K562 (cell line): ENCODE data around the gene CTSL. TPM values are rescaled to one million over a fixed set of nuclear protein-coding genes. Genes with fewer than 3 reads are reported as not detected.
A peak's percentile ranks its signal among the peaks of the same experiment; 100 is the strongest.

Experiments
- CBX1 ChIP-seq: sonication (generic); IDR thresholded peaks from 2 replicates; pipeline ENCODE4 v1.6.1; 2016; ENCODE audit warnings: antibody characterized with exemption, low read depth, mild to moderate bottlenecking
- CBX3 ChIP-seq, 2 experiments: IDR thresholded peaks; 1 replicate in 1 of 2; 2 replicates in 1 of 2; pipeline ENCODE4 v1.6.1; 2012; ENCODE audit warnings: inconsistent platforms in 2 of 2, low read length in 2 of 2, borderline replicate concordance in 1 of 2, control low read depth in 1 of 2
- CEBPB ChIP-seq: fragments of 450-650 bp; IDR thresholded peaks from 2 replicates; pipeline ENCODE4 v1.6.1; 2016; ENCODE audit warnings: missing genetic modification characterization, missing compliant biosample characterization
- DACH1 ChIP-seq: fragments of 450-650 bp; IDR thresholded peaks from 2 replicates; pipeline ENCODE4 v1.6.1; 2018; ENCODE audit not compliant: partially characterized antibody
- GABPA ChIP-seq: fragments of 200-800 bp; sonication (Bioruptor generic); conservative IDR thresholded peaks from 2 replicates; pipeline ENCODE4 v1.6.1; 2016; ENCODE audit warnings: low read depth, missing genetic modification characterization, missing compliant biosample characterization
- MTF1 ChIP-seq: fragments of 250-450 bp; sonication (Bioruptor Pico); IDR thresholded peaks from 2 replicates; pipeline ENCODE4 v1.9.0; 2021; ENCODE audit warnings: moderate library complexity, mild to moderate bottlenecking, inconsistent platforms, borderline replicate concordance
- MYC ChIP-seq, 2 experiments: fragments of 250-450 bp in 1 of 2; sonication (Bioruptor Pico) in 1 of 2; IDR thresholded peaks; 2 replicates each; pipeline versions ENCODE4 v1.5.1 to v1.6.1; 2012 to 2021; ENCODE audit warnings: low read depth in 2 of 2, borderline replicate concordance in 1 of 2, improper control_type of control experiment in 1 of 2, low read length in 1 of 2, mild to moderate bottlenecking in 1 of 2, moderate library complexity in 1 of 2
- NFE2 ChIP-seq: IDR thresholded peaks from 2 replicates; pipeline ENCODE4 v1.6.1; 2014; ENCODE audit warnings: antibody characterized with exemption, low read depth
- POLR2AphosphoS2 ChIP-seq: IDR thresholded peaks from 2 replicates; pipeline ENCODE4 v1.6.1; 2012; ENCODE audit warnings: low read length, improper control_type of control experiment
- PTTG1 ChIP-seq: fragments of 450-650 bp; IDR thresholded peaks from 2 replicates; pipeline ENCODE4 v1.6.1; 2016; ENCODE audit warnings: low read depth, mild to moderate bottlenecking, missing genetic modification characterization, missing compliant biosample characterization
- RFX7 ChIP-seq: fragments of 250-450 bp; sonication (Bioruptor Pico); IDR thresholded peaks from 2 replicates; pipeline ENCODE4 v1.5.1; 2021; ENCODE audit warnings: mild to moderate bottlenecking
- SUPT5H ChIP-seq: fragments of 450-650 bp; IDR thresholded peaks from 2 replicates; pipeline ENCODE4 v1.6.1; 2016
- TSC22D4 ChIP-seq: fragments of 450-650 bp; IDR thresholded peaks from 2 replicates; pipeline ENCODE4 v1.6.1; 2016; ENCODE audit warnings: missing genetic modification characterization, missing biosample characterization, control low read depth
- YY1 ChIP-seq, 3 experiments: IDR thresholded peaks; 2 replicates each; pipeline ENCODE4 v1.6.1; 2011; ENCODE audit warnings: low read length in 2 of 3, mild to moderate bottlenecking in 2 of 3, moderate library complexity in 2 of 3, borderline replicate concordance in 1 of 3, control low read depth in 1 of 3, low read depth in 1 of 3; ENCODE audit not compliant: insufficient read depth in 3 of 3, insufficient replicate concordance in 2 of 3, control insufficient read depth in 1 of 3, insufficient read length in 1 of 3; ENCODE audit errors: extremely low read depth in 1 of 3
- ZBTB1 ChIP-seq: sonication (generic); formaldehyde crosslinking; IDR thresholded peaks from 2 replicates; pipeline ENCODE4 v1.8.1; 2023; ENCODE audit warnings: missing genetic modification reagents, low read depth, mild to moderate bottlenecking, borderline replicate concordance
- ZFP1 ChIP-seq: fragments of 450-650 bp; formaldehyde crosslinking; IDR thresholded peaks from 2 replicates; pipeline ENCODE4 v1.4.0; 2020; ENCODE audit warnings: mild to moderate bottlenecking, mixed read lengths
- ZNF212 ChIP-seq: fragments of 450-650 bp; formaldehyde crosslinking; IDR thresholded peaks from 2 replicates; pipeline ENCODE4 v1.4.0; 2020; ENCODE audit warnings: mild to moderate bottlenecking
- ZNF583 ChIP-seq: fragments of 250-450 bp; sonication (Bioruptor Pico); IDR thresholded peaks from 2 replicates; pipeline ENCODE4 v1.4.0; 2020
- ZNF584 ChIP-seq: fragments of 200-800 bp; sonication (Bioruptor generic); IDR thresholded peaks from 2 replicates; pipeline ENCODE4 v1.6.1; 2016; ENCODE audit warnings: low read depth, mild to moderate bottlenecking, missing genetic modification characterization, missing compliant biosample characterization
- polyA plus RNA-seq, 8 experiments: library from polyadenylated mRNA; depleted of rRNA in 4 of 8; stranded (reverse) in 5 of 8; unstranded in 3 of 8; fragments of >200 nt; fragmentation: Nextera tagmentation in 2 of 8; fragmentation: Illumina TruSeq in 1 of 8; extraction: Ambion mirVana in 2 of 8; extraction: Trizol in 1 of 8; gene quantifications; 2 replicates each; pipeline versions ENCODE4 v1.2.1 to v1.2.3, GENCODE V29; 2011 to 2014; ENCODE audit warnings: inconsistent platforms in 1 of 8, missing spikeins in 1 of 8
- total RNA-seq, 7 experiments: library from RNA; depleted of rRNA in 6 of 7; stranded (reverse); fragments of >200 nt in 6 of 7; fragmentation: Illumina TruSeq in 2 of 7; extraction: Trizol in 2 of 7; gene quantifications; 2 replicates each; pipeline versions ENCODE4 v1.2.1 to v1.2.3, GENCODE V29; 2011 to 2021; ENCODE audit warnings: low replicate concordance in 1 of 7
- TF ChIP-seq, protein P1 (sequence below): fragments of 450-650 bp; IDR thresholded peaks from 2 replicates; pipeline ENCODE4 v1.6.1; 2017; ENCODE audit warnings: antibody characterized with exemption, mild to moderate bottlenecking
- TF ChIP-seq, protein P2 (sequence below): fragments of 450-650 bp; formaldehyde crosslinking; IDR thresholded peaks from 2 replicates; pipeline ENCODE4 v1.4.0; 2020; ENCODE audit warnings: mild to moderate bottlenecking, moderate library complexity
- TF ChIP-seq, protein P3 (sequence below): fragments of 450-650 bp; conservative IDR thresholded peaks from 2 replicates; pipeline ENCODE4 v1.6.1; 2016; ENCODE audit warnings: missing genetic modification characterization, low read depth, mild to moderate bottlenecking, control low read depth, missing compliant biosample characterization

The CTSL gene
- total and polyA plus RNA-seq, 9 of the 15 experiments (the other 6 are each of a cell fraction or from before 2014, with no cell fraction given) = 55.9 to 165 (median 93.7) TPM

DNA sequence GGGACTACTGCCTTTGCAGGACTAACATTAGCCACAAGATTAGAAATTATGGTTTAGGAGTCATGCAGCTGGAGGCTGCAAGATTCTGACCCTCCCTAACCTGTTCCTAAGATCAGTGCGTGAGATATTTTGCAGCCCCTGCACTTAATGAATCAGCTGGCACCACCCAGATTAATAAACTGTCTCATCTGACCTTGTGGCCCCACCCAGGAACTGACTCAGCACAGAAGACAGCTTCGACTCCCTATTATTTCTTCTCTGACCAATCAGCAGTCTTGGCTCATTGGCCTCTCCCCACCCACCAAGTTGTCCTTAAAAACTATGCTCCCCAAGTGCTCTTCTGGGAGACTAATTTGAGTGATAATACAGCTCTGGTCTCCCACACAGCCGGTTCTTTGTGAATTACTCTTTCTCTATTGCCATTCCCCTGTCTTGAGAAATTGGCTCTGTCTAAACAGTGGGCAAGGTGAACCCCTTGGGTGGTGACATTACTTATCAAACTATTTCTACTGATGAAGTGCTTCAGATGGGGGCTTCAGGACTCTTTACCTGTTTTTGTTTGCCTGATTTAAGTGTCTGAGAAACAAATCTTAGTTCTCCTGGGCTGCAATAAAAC, 17.0 kb downstream of the CTSL start (continued):
- TF ChIP-seq PTTG1 (tag) = no peak
- no peak for TF ChIP-seq MTF1 (CRISPR knock-in tag)
- TF ChIP-seq, protein P1, sequence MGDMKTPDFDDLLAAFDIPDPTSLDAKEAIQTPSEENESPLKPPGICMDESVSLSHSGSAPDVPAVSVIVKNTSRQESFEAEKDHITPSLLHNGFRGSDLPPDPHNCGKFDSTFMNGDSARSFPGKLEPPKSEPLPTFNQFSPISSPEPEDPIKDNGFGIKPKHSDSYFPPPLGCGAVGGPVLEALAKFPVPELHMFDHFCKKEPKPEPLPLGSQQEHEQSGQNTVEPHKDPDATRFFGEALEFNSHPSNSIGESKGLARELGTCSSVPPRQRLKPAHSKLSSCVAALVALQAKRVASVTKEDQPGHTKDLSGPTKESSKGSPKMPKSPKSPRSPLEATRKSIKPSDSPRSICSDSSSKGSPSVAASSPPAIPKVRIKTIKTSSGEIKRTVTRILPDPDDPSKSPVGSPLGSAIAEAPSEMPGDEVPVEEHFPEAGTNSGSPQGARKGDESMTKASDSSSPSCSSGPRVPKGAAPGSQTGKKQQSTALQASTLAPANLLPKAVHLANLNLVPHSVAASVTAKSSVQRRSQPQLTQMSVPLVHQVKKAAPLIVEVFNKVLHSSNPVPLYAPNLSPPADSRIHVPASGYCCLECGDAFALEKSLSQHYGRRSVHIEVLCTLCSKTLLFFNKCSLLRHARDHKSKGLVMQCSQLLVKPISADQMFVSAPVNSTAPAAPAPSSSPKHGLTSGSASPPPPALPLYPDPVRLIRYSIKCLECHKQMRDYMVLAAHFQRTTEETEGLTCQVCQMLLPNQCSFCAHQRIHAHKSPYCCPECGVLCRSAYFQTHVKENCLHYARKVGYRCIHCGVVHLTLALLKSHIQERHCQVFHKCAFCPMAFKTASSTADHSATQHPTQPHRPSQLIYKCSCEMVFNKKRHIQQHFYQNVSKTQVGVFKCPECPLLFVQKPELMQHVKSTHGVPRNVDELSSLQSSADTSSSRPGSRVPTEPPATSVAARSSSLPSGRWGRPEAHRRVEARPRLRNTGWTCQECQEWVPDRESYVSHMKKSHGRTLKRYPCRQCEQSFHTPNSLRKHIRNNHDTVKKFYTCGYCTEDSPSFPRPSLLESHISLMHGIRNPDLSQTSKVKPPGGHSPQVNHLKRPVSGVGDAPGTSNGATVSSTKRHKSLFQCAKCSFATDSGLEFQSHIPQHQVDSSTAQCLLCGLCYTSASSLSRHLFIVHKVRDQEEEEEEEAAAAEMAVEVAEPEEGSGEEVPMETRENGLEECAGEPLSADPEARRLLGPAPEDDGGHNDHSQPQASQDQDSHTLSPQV = no peak
- TF ChIP-seq, protein P2, sequence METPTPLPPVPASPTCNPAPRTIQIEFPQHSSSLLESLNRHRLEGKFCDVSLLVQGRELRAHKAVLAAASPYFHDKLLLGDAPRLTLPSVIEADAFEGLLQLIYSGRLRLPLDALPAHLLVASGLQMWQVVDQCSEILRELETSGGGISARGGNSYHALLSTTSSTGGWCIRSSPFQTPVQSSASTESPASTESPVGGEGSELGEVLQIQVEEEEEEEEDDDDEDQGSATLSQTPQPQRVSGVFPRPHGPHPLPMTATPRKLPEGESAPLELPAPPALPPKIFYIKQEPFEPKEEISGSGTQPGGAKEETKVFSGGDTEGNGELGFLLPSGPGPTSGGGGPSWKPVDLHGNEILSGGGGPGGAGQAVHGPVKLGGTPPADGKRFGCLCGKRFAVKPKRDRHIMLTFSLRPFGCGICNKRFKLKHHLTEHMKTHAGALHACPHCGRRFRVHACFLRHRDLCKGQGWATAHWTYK (CRISPR knock-in tag) = no peak
- TF ChIP-seq ZNF583 (CRISPR knock-in tag) = no peak
- TF ChIP-seq MYC (IDR thresholded peaks at IDR 0.05; ENCODE audit: low read depth, low read length) = no peak
- TF ChIP-seq MYC (CRISPR knock-in tag; IDR thresholded peaks at IDR 0.05; ENCODE audit: borderline replicate concordance, low read depth) = no peak
- TF ChIP-seq TSC22D4 = no peak
- TF ChIP-seq, protein P3, sequence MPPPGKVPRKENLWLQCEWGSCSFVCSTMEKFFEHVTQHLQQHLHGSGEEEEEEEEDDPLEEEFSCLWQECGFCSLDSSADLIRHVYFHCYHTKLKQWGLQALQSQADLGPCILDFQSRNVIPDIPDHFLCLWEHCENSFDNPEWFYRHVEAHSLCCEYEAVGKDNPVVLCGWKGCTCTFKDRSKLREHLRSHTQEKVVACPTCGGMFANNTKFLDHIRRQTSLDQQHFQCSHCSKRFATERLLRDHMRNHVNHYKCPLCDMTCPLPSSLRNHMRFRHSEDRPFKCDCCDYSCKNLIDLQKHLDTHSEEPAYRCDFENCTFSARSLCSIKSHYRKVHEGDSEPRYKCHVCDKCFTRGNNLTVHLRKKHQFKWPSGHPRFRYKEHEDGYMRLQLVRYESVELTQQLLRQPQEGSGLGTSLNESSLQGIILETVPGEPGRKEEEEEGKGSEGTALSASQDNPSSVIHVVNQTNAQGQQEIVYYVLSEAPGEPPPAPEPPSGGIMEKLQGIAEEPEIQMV (tag) = no peak
- no peak for TF ChIP-seq RFX7 (CRISPR knock-in tag)
- no peak for TF ChIP-seq GABPA (tag)
- TF ChIP-seq CBX1 = peak; percentile 21; the same call in 1 of the 2 replicates
- TF ChIP-seq ZBTB1 (CRISPR knock-in tag) = no peak
- peak; percentile 50 for TF ChIP-seq NFE2
- TF ChIP-seq SUPT5H = no peak
- TF ChIP-seq ZNF584 (CRISPR knock-in tag) = no peak
- no peak for TF ChIP-seq YY1 (IDR thresholded peaks at IDR 0.05; ENCODE audit: borderline replicate concordance in 1 of 3, control insufficient read depth in 1 of 3, extremely low read depth in 1 of 3, insufficient read depth in 3 of 3, insufficient read length in 1 of 3, insufficient replicate concordance in 2 of 3, low read depth in 1 of 3, low read length in 2 of 3)
- TF ChIP-seq CBX3 (IDR thresholded peaks at IDR 0.05; ENCODE audit: borderline replicate concordance in 1 of 2, low read length in 2 of 2) = peak in 1 of 2 experiments; percentile 49; a peak in 1 of 3 replicates
- TF ChIP-seq CEBPB (tag) = no peak
- TF ChIP-seq ZNF212 = no peak
- TF ChIP-seq DACH1 = peak; percentile 76
- TF ChIP-seq POLR2AphosphoS2 = no peak
- TF ChIP-seq ZFP1 = no peak
